ENCODE results near the gene PXT1.
A peak's percentile ranks its signal among the peaks of the same experiment; 100 is the strongest.

Gene PXT1

GRCh38 chr6:36443471-36444428 lies 1.1 kb upstream of the PXT1 start:
- Histone ChIP-seq H3K27me3 (ENCODE audit: insufficient read depth, low read length, poor library complexity) (no peaks in the 10 kb centered on the region), H3K79me1 (ENCODE audit: low read length) (peaks cover 9% of the 10 kb centered on the region), H3K79me2 (ENCODE audit: control insufficient read depth, insufficient read depth, low read length) (peaks cover 23% of the 10 kb centered on the region), H2BK15ac (replicated peaks; ENCODE audit: low read depth) (no peak overlapping the region), H3K36me3 (ENCODE audit: control insufficient read depth, insufficient read depth, low read length) (no peaks in the 10 kb centered on the region), H3K27ac (ENCODE audit: low read depth, low read length) (peak overlapping the region; percentile 96), H3K4ac (ENCODE audit: low read depth, low read length) (no peak overlapping the region), H2BK120ac (ENCODE audit: low read depth, low read length) (no peak overlapping the region), H3K56ac (ENCODE audit: low read length) (peak overlapping the region; percentile 99), H4K5ac (ENCODE audit: low read length) (no peak overlapping the region), H3K4me2 (ENCODE audit: low read length) (peak overlapping the region; percentile 89), H3K4me3 (ENCODE audit: low read length) (peak overlapping the region; percentile 95), H3K9ac (ENCODE audit: low read length) (peak overlapping the region; percentile 97), H3K23ac (ENCODE audit: low read length) (peak overlapping the region; percentile 97), H3K18ac (ENCODE audit: low read length) (peak overlapping the region; percentile 70), H2BK5ac (ENCODE audit: low read length) (no peak overlapping the region), H3K4me1 (ENCODE audit: control insufficient read depth, low read depth, low read length) (peaks cover 3% of the 10 kb centered on the region), H2AK5ac (ENCODE audit: low read length) (no peak overlapping the region), H4K8ac (ENCODE audit: low read depth, low read length) (peak overlapping the region; percentile 67)
- WGBS (ENCODE audit: extremely low coverage, insufficient coverage, low lambda C conversion rate) = no CpG with 5 or more reads among the region's 18 CpGs
- peak; percentile 80 for DNase-seq

- H3K18ac ChIP-seq (ENCODE audit: low read length) = peak overlapping the region; percentile 70
- peaks cover 7% of the 10 kb centered on the region for H3K79me1 ChIP-seq (ENCODE audit: low read length)
- H4K5ac ChIP-seq (ENCODE audit: low read length) = peak overlapping the region; percentile 71
- H3K4me1 ChIP-seq (ENCODE audit: control insufficient read depth, low read depth, low read length) = peaks cover 3% of the 10 kb centered on the region
- peak overlapping the region; percentile 59 for H3K4ac ChIP-seq (ENCODE audit: low read depth, low read length)
- DNase-seq = no peak
- H2BK5ac ChIP-seq (ENCODE audit: low read length) = no peak overlapping the region
- H3K4me2 ChIP-seq (ENCODE audit: low read length) = peak overlapping the region; percentile 74
- no peaks in the 10 kb centered on the region for H3K36me3 ChIP-seq (ENCODE audit: control insufficient read depth, insufficient read depth, low read length)
- peak overlapping the region; percentile 95 for H4K8ac ChIP-seq (ENCODE audit: low read depth, low read length)
- peak overlapping the region; percentile 93 for H3K56ac ChIP-seq (ENCODE audit: low read length)
- peak overlapping the region; percentile 53 for H3K4me3 ChIP-seq (ENCODE audit: low read length)
- H2BK15ac ChIP-seq (replicated peaks; ENCODE audit: low read depth) = no peak overlapping the region
- H3K27ac ChIP-seq (ENCODE audit: low read depth, low read length) = peak overlapping the region; percentile 83
- H3K23ac ChIP-seq (ENCODE audit: low read length) = peak overlapping the region; percentile 80
- H3K27me3 ChIP-seq (ENCODE audit: insufficient read depth, low read length, poor library complexity) = no peaks in the 10 kb centered on the region
- no peak overlapping the region for H2BK120ac ChIP-seq (ENCODE audit: low read depth, low read length)
- H3K79me2 ChIP-seq (ENCODE audit: control insufficient read depth, insufficient read depth, low read length) = peaks cover 18% of the 10 kb centered on the region
- WGBS (ENCODE audit: extremely low coverage, insufficient coverage, low lambda C conversion rate) = no CpG with 5 or more reads among the region's 12 CpGs
- H3K9ac ChIP-seq (ENCODE audit: low read length) = peak overlapping the region; percentile 97
- H2AK5ac ChIP-seq (ENCODE audit: low read length) = no peak overlapping the region
Observed at GRCh38 chr6:36442103-36442670, 467 bp downstream of the PXT1 start.

GRCh38 chr6:36441307-36441894 lies 1.3 kb downstream of the PXT1 start:
- H3K79me2 ChIP-seq (ENCODE audit: control insufficient read depth, insufficient read depth, low read length) = peaks cover 15% of the 10 kb centered on the region
- H2BK5ac ChIP-seq (ENCODE audit: low read length) = no peak overlapping the region
- no peak overlapping the region for H2BK120ac ChIP-seq (ENCODE audit: low read depth, low read length)
- WGBS (ENCODE audit: extremely low coverage, insufficient coverage, low lambda C conversion rate) = 100% methylated on average over 2 of the region's 8 CpGs
- H3K36me3 ChIP-seq (ENCODE audit: control insufficient read depth, insufficient read depth, low read length) = no peaks in the 10 kb centered on the region
- H4K8ac ChIP-seq (ENCODE audit: low read depth, low read length) = no peak overlapping the region
- H3K4me3 ChIP-seq (ENCODE audit: low read length) = no peak overlapping the region
- no peak overlapping the region for H2BK15ac ChIP-seq (replicated peaks; ENCODE audit: low read depth)
- H4K5ac ChIP-seq (ENCODE audit: low read length) = no peak overlapping the region
- peak overlapping the region; percentile 53 for H3K27ac ChIP-seq (ENCODE audit: low read depth, low read length)
- H3K4me1 ChIP-seq (ENCODE audit: control insufficient read depth, low read depth, low read length) = peaks cover 3% of the 10 kb centered on the region
- H3K56ac ChIP-seq (ENCODE audit: low read length) = peak overlapping the region; percentile 27
- H2AK5ac ChIP-seq (ENCODE audit: low read length) = no peak overlapping the region
- peaks cover 7% of the 10 kb centered on the region for H3K79me1 ChIP-seq (ENCODE audit: low read length)
- DNase-seq = peak; percentile 99
- no peak overlapping the region for H3K4ac ChIP-seq (ENCODE audit: low read depth, low read length)
- no peaks in the 10 kb centered on the region for H3K27me3 ChIP-seq (ENCODE audit: insufficient read depth, low read length, poor library complexity)
- no peak overlapping the region for H3K4me2 ChIP-seq (ENCODE audit: low read length)
- H3K9ac ChIP-seq (ENCODE audit: low read length) = no peak overlapping the region
- no peak overlapping the region for H3K23ac ChIP-seq (ENCODE audit: low read length)
- H3K18ac ChIP-seq (ENCODE audit: low read length) = peak overlapping the region; percentile 80

GRCh38 chr6:36436466-36436865 lies 6.2 kb downstream of the PXT1 start:
- H3K4me1 ChIP-seq (ENCODE audit: control insufficient read depth, low read depth, low read length) = no peaks in the 10 kb centered on the region
- no peak overlapping the region for H4K8ac ChIP-seq (ENCODE audit: low read depth, low read length)
- no peak overlapping the region for H2BK5ac ChIP-seq (ENCODE audit: low read length)
- H3K56ac ChIP-seq (ENCODE audit: low read length) = no peak overlapping the region
- H3K23ac ChIP-seq (ENCODE audit: low read length) = no peak overlapping the region
- no peaks in the 10 kb centered on the region for H3K36me3 ChIP-seq (ENCODE audit: control insufficient read depth, insufficient read depth, low read length)
- H3K9ac ChIP-seq (ENCODE audit: low read length) = no peak overlapping the region
- H3K79me2 ChIP-seq (ENCODE audit: control insufficient read depth, insufficient read depth, low read length) = no peaks in the 10 kb centered on the region
- no peak for DNase-seq
- H3K27ac ChIP-seq (ENCODE audit: low read depth, low read length) = no peak overlapping the region
- no CpG with 5 or more reads among the region's 1 CpG for WGBS (ENCODE audit: extremely low coverage, insufficient coverage, low lambda C conversion rate)
- no peak overlapping the region for H2BK15ac ChIP-seq (replicated peaks; ENCODE audit: low read depth)
- no peak overlapping the region for H2AK5ac ChIP-seq (ENCODE audit: low read length)
- no peak overlapping the region for H4K5ac ChIP-seq (ENCODE audit: low read length)
- no peak overlapping the region for H3K18ac ChIP-seq (ENCODE audit: low read length)
- H3K79me1 ChIP-seq (ENCODE audit: low read length) = no peaks in the 10 kb centered on the region
- no peak overlapping the region for H3K4me2 ChIP-seq (ENCODE audit: low read length)
- H3K27me3 ChIP-seq (ENCODE audit: insufficient read depth, low read length, poor library complexity) = no peaks in the 10 kb centered on the region
- H3K4me3 ChIP-seq (ENCODE audit: low read length) = no peak overlapping the region
- H2BK120ac ChIP-seq (ENCODE audit: low read depth, low read length) = no peak overlapping the region
- no peak overlapping the region for H3K4ac ChIP-seq (ENCODE audit: low read depth, low read length)

- Histone ChIP-seq H3K18ac (ENCODE audit: low read length) (no peak overlapping the region), H4K5ac (ENCODE audit: low read length) (no peak overlapping the region), H3K79me1 (ENCODE audit: low read length) (no peaks in the 10 kb centered on the region), H2BK15ac (replicated peaks; ENCODE audit: low read depth) (no peak overlapping the region), H3K9ac (ENCODE audit: low read length) (no peak overlapping the region), H3K4me1 (ENCODE audit: control insufficient read depth, low read depth, low read length) (no peaks in the 10 kb centered on the region), H3K4ac (ENCODE audit: low read depth, low read length) (no peak overlapping the region), H3K36me3 (ENCODE audit: control insufficient read depth, insufficient read depth, low read length) (no peaks in the 10 kb centered on the region), H2BK5ac (ENCODE audit: low read length) (no peak overlapping the region), H3K23ac (ENCODE audit: low read length) (peak overlapping the region; percentile 66), H3K79me2 (ENCODE audit: control insufficient read depth, insufficient read depth, low read length) (no peaks in the 10 kb centered on the region), H2BK120ac (ENCODE audit: low read depth, low read length) (no peak overlapping the region), H4K8ac (ENCODE audit: low read depth, low read length) (no peak overlapping the region), H3K27ac (ENCODE audit: low read depth, low read length) (peak overlapping the region; percentile 62), H3K4me3 (ENCODE audit: low read length) (no peak overlapping the region), H2AK5ac (ENCODE audit: low read length) (no peak overlapping the region), H3K27me3 (ENCODE audit: insufficient read depth, low read length, poor library complexity) (no peaks in the 10 kb centered on the region), H3K56ac (ENCODE audit: low read length) (no peak overlapping the region), H3K4me2 (ENCODE audit: low read length) (no peak overlapping the region)
- WGBS (ENCODE audit: extremely low coverage, insufficient coverage, low lambda C conversion rate) = no CpG with 5 or more reads among the region's 4 CpGs
- DNase-seq = peak; percentile 72
Observed at GRCh38 chr6:36432151-36432671, 10.4 kb downstream of the PXT1 start.
